ENCODE data around the gene DHX29. TPM values are rescaled to one million over a fixed set of nuclear protein-coding genes. Genes with fewer than 3 reads are reported as not detected.
A peak's percentile ranks its signal among the peaks of the same experiment; 100 is the strongest.

Gene DHX29
- total and polyA plus RNA-seq, 2 donors (not counting 1 experiment from before 2014, with no cell fraction given) = 3.9 to 18.1 TPM

DNA sequence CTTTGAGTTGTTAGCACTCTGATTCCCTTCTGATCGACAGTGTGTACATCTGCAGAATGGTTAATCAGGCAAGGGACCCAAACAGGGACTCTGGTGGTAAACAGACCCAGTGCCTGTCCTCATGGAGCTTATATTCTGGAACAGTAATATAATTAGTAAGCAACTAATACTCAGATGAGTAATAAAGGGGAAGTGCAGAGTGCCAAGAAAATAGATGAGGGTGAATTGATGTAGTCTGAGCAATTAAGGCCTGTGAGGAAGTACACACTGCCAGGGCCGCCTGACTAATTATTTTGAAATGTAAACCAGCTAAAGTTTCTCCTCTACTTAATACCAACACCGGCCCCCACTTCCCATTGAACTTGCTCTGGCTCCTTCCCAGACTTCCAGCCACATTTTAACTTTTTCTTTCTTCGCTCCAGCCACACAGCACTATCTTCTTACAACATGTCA is 4.2 kb downstream of the DHX29 start:
- Histone ChIP-seq H3K4me3 (ENCODE audit: control extremely low read depth in 1 of 5, extremely low read depth in 1 of 5, insufficient read depth in 1 of 5, low read depth in 2 of 5, low read length in 4 of 5) (no peak overlapping the region), H3K9me3 (ENCODE audit: control extremely low read depth in 1 of 3, control insufficient read depth in 2 of 3, insufficient read depth in 1 of 3, low read length in 2 of 3) (peaks cover 0 to 5% (median 0%) of the 10 kb centered on the region in 3 donors), H4K20me1 (ENCODE audit: control insufficient read depth, insufficient read depth, low read length, poor library complexity, severe bottlenecking) (peaks cover 13% of the 10 kb centered on the region), H3K27ac (ENCODE audit: low read length in 2 of 2) (peak overlapping the region in 1 of 2 donors; percentile 56), H3K36me3 (replicated peaks in 1 of 2; ENCODE audit: control extremely low read depth in 1 of 2, control insufficient read depth in 1 of 2, extremely low read depth in 1 of 2, insufficient read depth in 2 of 2, low read length in 1 of 2) (peaks cover 2 to 3% of the 10 kb centered on the region in 2 experiments), H3K79me2 (ENCODE audit: control insufficient read depth, insufficient read depth, low read length) (peaks cover 72% of the 10 kb centered on the region), H3K4me1 (ENCODE audit: control insufficient read depth in 2 of 2, insufficient read depth in 2 of 2, low read length in 2 of 2) (peaks cover 23 to 25% of the 10 kb centered on the region in 2 donors), H3K27me3 (replicated peaks in 1 of 4; ENCODE audit: control extremely low read depth in 1 of 4, control insufficient read depth in 3 of 4, insufficient read depth in 4 of 4, low read length in 3 of 4) (no peaks in the 10 kb centered on the region), H3K9ac (ENCODE audit: low read length) (no peak overlapping the region), H2AFZ (ENCODE audit: insufficient read depth, low read depth, low read length, poor library complexity, severe bottlenecking) (no peak overlapping the region), H3K4me2 (replicated peaks; ENCODE audit: low read depth, low read length, poor library complexity, severe bottlenecking) (no peak overlapping the region)
- ATAC-seq (ENCODE audit: low read depth) (no peak), DNase-seq (no peak)
- H3K27ac Mint-ChIP-seq = peak overlapping the region; percentile 32
- H3K4me1 Mint-ChIP-seq = peaks cover 18% of the 10 kb centered on the region
- 60% methylated on average over 3 of the region's 4 CpGs for WGBS (ENCODE audit: insufficient coverage)
- no peak for TF ChIP-seq EZH2 (IDR thresholded peaks at IDR 0.05; ENCODE audit: borderline replicate concordance, insufficient read depth, low read depth, low read length, poor library complexity, severe bottlenecking)
- TF ChIP-seq, protein P1, sequence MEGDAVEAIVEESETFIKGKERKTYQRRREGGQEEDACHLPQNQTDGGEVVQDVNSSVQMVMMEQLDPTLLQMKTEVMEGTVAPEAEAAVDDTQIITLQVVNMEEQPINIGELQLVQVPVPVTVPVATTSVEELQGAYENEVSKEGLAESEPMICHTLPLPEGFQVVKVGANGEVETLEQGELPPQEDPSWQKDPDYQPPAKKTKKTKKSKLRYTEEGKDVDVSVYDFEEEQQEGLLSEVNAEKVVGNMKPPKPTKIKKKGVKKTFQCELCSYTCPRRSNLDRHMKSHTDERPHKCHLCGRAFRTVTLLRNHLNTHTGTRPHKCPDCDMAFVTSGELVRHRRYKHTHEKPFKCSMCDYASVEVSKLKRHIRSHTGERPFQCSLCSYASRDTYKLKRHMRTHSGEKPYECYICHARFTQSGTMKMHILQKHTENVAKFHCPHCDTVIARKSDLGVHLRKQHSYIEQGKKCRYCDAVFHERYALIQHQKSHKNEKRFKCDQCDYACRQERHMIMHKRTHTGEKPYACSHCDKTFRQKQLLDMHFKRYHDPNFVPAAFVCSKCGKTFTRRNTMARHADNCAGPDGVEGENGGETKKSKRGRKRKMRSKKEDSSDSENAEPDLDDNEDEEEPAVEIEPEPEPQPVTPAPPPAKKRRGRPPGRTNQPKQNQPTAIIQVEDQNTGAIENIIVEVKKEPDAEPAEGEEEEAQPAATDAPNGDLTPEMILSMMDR (IDR thresholded peaks at IDR 0.05) = no peak
- no peak overlapping the region for H3K4me3 Mint-ChIP-seq
- ChIA-PET CTCF (interaction anchor here (0.7 kb wide), 1 partner anchor 10 kb away, joined by 3 read pairs; no protein-coding TSS in a partner anchor), POLR2A (no interaction called here)
- no peaks in the 10 kb centered on the region for H3K27me3 Mint-ChIP-seq
- H3K9me3 Mint-ChIP-seq (ENCODE audit: insufficient read depth) = peaks cover 2% of the 10 kb centered on the region
- intact Hi-C loops (cut with micrococcal nuclease) = loop anchor here (10.0 kb wide), 2 partner anchors 988 to 1872 kb away; partner anchors contain the start of genes ARL15 and GPBP1

DNA sequence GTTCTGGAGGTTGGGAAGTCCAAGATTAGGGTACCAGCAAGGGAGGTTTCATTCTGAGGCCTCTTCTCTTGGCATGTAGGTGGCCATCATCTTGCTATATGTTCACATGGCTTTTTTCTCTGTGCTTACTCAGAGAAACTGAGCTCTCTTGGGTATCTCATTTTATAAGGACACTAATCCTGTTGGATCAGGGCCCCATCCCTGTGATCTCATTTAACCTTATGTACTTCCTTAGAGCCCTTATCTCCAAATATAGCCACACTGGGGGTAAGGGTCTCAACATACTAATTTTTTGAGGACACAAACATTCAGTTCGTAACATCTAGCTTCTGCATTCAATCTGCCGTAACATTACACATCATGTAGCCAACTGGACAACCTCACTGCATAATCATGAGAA is 6.6 kb downstream of the DHX29 start:
- Histone ChIP-seq H4K20me1 (ENCODE audit: control insufficient read depth, insufficient read depth, low read length, poor library complexity, severe bottlenecking) (peaks cover 13% of the 10 kb centered on the region), H3K4me3 (ENCODE audit: control extremely low read depth in 1 of 5, extremely low read depth in 1 of 5, insufficient read depth in 1 of 5, low read depth in 2 of 5, low read length in 4 of 5) (no peak overlapping the region), H3K4me1 (ENCODE audit: control insufficient read depth in 2 of 2, insufficient read depth in 2 of 2, low read length in 2 of 2) (peaks cover 11 to 14% of the 10 kb centered on the region in 2 donors), H3K9me3 (ENCODE audit: control extremely low read depth in 1 of 3, control insufficient read depth in 2 of 3, insufficient read depth in 1 of 3, low read length in 2 of 3) (peaks cover 0 to 5% (median 0%) of the 10 kb centered on the region in 3 donors), H3K9ac (ENCODE audit: low read length) (no peak overlapping the region), H3K36me3 (replicated peaks in 1 of 2; ENCODE audit: control extremely low read depth in 1 of 2, control insufficient read depth in 1 of 2, extremely low read depth in 1 of 2, insufficient read depth in 2 of 2, low read length in 1 of 2) (peaks cover 2 to 8% of the 10 kb centered on the region in 2 experiments), H3K79me2 (ENCODE audit: control insufficient read depth, insufficient read depth, low read length) (peaks cover 48% of the 10 kb centered on the region), H3K27me3 (replicated peaks in 1 of 4; ENCODE audit: control extremely low read depth in 1 of 4, control insufficient read depth in 3 of 4, insufficient read depth in 4 of 4, low read length in 3 of 4) (no peaks in the 10 kb centered on the region), H3K27ac (ENCODE audit: low read length in 2 of 2) (no peak overlapping the region), H3K4me2 (replicated peaks; ENCODE audit: low read depth, low read length, poor library complexity, severe bottlenecking) (no peak overlapping the region), H2AFZ (ENCODE audit: insufficient read depth, low read depth, low read length, poor library complexity, severe bottlenecking) (no peak overlapping the region)
- Mint-ChIP-seq H3K27ac (no peak overlapping the region), H3K4me1 (peaks cover 18% of the 10 kb centered on the region), H3K27me3 (no peaks in the 10 kb centered on the region), H3K4me3 (no peak overlapping the region), H3K9me3 (ENCODE audit: insufficient read depth) (peaks cover 2% of the 10 kb centered on the region)
- 100% methylated on average over 1 of the region's 2 CpGs for WGBS (ENCODE audit: insufficient coverage)
- ChIA-PET CTCF (no interaction called here), POLR2A (no interaction called here)
- intact Hi-C loops (cut with micrococcal nuclease) = loop anchor here (10.0 kb wide), 2 partner anchors 986 to 1874 kb away; partner anchors contain the start of genes ARL15 and GPBP1
- ATAC-seq (ENCODE audit: low read depth) (no peak), DNase-seq (no peak)
- TF ChIP-seq, protein P1 (IDR thresholded peaks at IDR 0.05) = no peak
- TF ChIP-seq EZH2 (IDR thresholded peaks at IDR 0.05; ENCODE audit: borderline replicate concordance, insufficient read depth, low read depth, low read length, poor library complexity, severe bottlenecking) = no peak
